HAP-1 (cell line): Measurements from ENCODE around the gene NR1D1.

Source experiments
- DNase-seq, 2 experiments: peaks; one replicate each; pipeline ENCODE4 v3.0.0-alpha.2; 2016 to 2020; ENCODE audit warnings: low spot score in 2 of 2
- H3K27me3 ChIP-seq: fragments of 250-450 bp; sonication (Bioruptor Pico); 2 replicates; pipeline ENCODE4 v1.5.1; 2020; ENCODE audit warnings: low read depth, mild to moderate bottlenecking, moderate library complexity
- H3K36me3 ChIP-seq: fragments of 250-450 bp; sonication (Bioruptor Pico); replicated peaks from 2 replicates; pipeline ENCODE4 v1.5.1; 2020; ENCODE audit warnings: mild to moderate bottlenecking
- H3K4me1 ChIP-seq: fragments of 250-450 bp; sonication (Bioruptor Pico); 2 replicates; pipeline ENCODE4 v1.5.1; 2020; ENCODE audit warnings: mild to moderate bottlenecking
- H3K4me3 ChIP-seq: fragments of 250-450 bp; sonication (Bioruptor Pico); 2 replicates; pipeline ENCODE4 v1.5.1; 2020; ENCODE audit warnings: mild to moderate bottlenecking, moderate library complexity
- H3K9me3 ChIP-seq: fragments of 250-450 bp; sonication (Bioruptor Pico); 2 replicates; pipeline ENCODE4 v1.5.1; 2020; ENCODE audit warnings: mild to moderate bottlenecking, moderate library complexity
- in situ Hi-C: fragments of 300-500 bp; cut with MboI; formaldehyde crosslinking; loops from 3 replicates; pipeline ENCODE4 v1.14.3; 2020; ENCODE audit warnings: low sequenced_read_pairs, inconsistent platforms, mixed read lengths

Gene NR1D1

DNA sequence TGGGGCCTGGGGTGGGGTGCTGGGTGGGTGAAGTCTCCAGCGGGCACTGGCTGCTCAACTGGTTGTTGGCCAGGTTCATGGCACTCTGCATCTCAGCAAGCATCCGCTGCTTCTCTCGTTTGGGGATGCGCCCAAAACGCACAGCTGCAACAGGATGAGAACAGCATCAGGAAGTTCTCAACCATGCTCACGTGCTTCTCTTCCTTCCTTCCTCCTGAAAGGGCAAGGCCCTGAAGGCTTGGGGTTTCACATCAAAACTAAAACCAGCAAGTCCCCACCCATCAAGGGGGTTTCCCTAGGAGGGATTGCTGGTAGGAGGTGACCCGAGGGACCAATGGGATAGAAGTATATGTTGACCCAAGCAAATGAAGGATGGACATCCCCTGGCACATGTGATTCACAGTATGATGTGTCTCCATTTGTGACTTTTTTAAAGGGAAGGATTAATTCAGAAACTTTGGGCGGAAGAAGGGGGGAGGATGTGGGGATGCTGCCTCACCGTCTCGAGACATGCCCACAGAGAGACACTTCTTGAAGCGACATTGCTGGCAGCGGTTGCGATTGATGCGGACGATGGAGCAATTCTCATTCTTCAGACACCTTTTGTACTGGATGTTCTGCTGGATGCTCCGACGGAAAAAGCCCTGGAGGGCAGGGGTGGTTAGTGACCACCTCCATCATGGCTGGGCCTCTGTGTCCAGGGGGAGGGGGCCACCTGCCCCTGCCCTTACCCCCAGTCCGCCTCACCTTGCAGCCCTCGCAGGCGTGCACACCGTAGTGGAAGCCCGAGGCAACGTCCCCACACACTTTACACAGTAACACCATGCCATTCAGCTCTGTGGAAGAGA is 4.2 kb downstream of the NR1D1 start:
- in situ Hi-C loops = no loop called here
- Histone ChIP-seq H3K36me3 (peaks cover 26% of the 10 kb centered on the region), H3K27me3 (no peaks in the 10 kb centered on the region), H3K4me1 (peaks cover 29% of the 10 kb centered on the region), H3K9me3 (no peaks in the 10 kb centered on the region), H3K4me3 (no peak overlapping the region)
- DNase-seq = no peak

DNA sequence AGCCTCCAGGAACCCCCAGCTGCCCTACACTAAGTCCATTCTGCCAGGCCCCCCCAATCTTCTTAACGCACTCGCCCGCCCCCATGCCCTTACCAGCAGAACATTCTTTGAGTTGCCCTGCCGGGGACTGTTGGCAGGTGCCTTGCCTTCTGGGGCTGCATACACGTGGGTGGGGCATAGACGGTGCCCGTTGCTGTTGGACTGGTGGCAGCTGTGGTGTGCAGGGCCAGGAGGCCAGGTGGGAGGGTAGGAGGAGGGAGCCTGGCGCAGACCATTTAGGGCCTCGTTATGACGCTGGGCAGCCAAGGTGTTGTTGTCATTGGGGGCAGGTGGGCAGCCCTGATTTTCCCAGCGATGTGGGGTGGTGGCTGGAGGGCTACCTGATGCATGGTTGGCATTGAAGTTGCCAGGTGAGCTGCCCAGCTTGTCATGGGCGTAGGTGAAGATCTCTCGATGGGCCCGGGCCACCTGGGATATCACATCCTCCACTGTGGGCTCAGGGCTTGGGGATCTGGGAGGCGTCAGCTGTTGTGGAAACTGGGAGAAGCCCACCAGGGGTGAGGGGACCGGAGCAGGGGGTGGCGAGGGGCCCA is 4.9 kb downstream of the NR1D1 start:
- Histone ChIP-seq H3K4me3 (no peak overlapping the region), H3K4me1 (peaks cover 24% of the 10 kb centered on the region), H3K27me3 (no peaks in the 10 kb centered on the region), H3K9me3 (no peaks in the 10 kb centered on the region), H3K36me3 (peaks cover 26% of the 10 kb centered on the region)
- DNase-seq = no peak
- in situ Hi-C loops = no loop called here

GRCh38 chr17:40094874-40095273 is 5.5 kb downstream of the NR1D1 start:
- Histone ChIP-seq H3K27me3 (no peaks in the 10 kb centered on the region), H3K36me3 (peaks cover 26% of the 10 kb centered on the region), H3K4me1 (peaks cover 19% of the 10 kb centered on the region), H3K9me3 (no peaks in the 10 kb centered on the region), H3K4me3 (no peak overlapping the region)
- no peak for DNase-seq
- in situ Hi-C loops = no loop called here

GRCh38 chr17:40093580-40094201 is 6.7 kb downstream of the NR1D1 start:
- peaks cover 7% of the 10 kb centered on the region for H3K4me1 ChIP-seq
- DNase-seq = no peak
- in situ Hi-C loops = no loop called here
- no peaks in the 10 kb centered on the region for H3K9me3 ChIP-seq
- H3K4me3 ChIP-seq = no peak overlapping the region
- no peaks in the 10 kb centered on the region for H3K27me3 ChIP-seq
- H3K36me3 ChIP-seq = peaks cover 26% of the 10 kb centered on the region

- peaks cover 24% of the 10 kb centered on the region for H3K36me3 ChIP-seq
- in situ Hi-C loops = no loop called here
- H3K27me3 ChIP-seq = no peaks in the 10 kb centered on the region
- DNase-seq = no peak
- no peak overlapping the region for H3K4me3 ChIP-seq
- H3K9me3 ChIP-seq = no peaks in the 10 kb centered on the region
- peaks cover 1% of the 10 kb centered on the region for H3K4me1 ChIP-seq
Observed at GRCh38 chr17:40093005-40093579, 7.3 kb downstream of the NR1D1 start.

DNA sequence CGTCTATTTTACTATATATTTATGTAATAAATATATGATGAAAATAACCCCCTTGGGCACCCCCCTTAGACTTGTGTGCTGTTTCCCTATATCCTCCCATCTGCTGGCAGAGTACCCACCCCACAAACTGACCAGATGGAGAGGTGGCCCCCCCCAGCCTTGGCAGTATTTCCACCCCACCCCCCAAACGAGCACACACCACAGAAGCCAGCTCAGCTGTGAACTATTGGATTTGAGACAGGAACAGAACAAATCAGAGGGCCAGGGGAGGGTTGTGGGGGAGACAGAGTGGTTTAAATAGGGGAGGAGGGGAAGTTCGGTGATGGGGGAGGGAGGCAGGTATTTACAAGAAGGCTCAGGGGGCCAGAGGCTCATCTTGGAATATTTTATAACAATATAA is 7.8 kb downstream of the NR1D1 start:
- peaks cover 28% of the 10 kb centered on the region for H3K36me3 ChIP-seq

GRCh38 chr17:40091691-40092397 is 8.5 kb downstream of the NR1D1 start:
- H3K36me3 ChIP-seq = peaks cover 35% of the 10 kb centered on the region
- no peak overlapping the region for H3K4me3 ChIP-seq
- H3K4me1 ChIP-seq = no peaks in the 10 kb centered on the region
- no peaks in the 10 kb centered on the region for H3K27me3 ChIP-seq
- H3K9me3 ChIP-seq = no peaks in the 10 kb centered on the region
- DNase-seq = peak in 1 of 2 experiments; percentile 23
- in situ Hi-C loops = no loop called here

More for the DNA sequence above, 7.8 kb downstream of the NR1D1 start:
- no peak for DNase-seq
- Histone ChIP-seq H3K4me3 (no peak overlapping the region), H3K4me1 (no peaks in the 10 kb centered on the region), H3K9me3 (no peaks in the 10 kb centered on the region), H3K27me3 (no peaks in the 10 kb centered on the region)
- in situ Hi-C loops = no loop called here

DNA sequence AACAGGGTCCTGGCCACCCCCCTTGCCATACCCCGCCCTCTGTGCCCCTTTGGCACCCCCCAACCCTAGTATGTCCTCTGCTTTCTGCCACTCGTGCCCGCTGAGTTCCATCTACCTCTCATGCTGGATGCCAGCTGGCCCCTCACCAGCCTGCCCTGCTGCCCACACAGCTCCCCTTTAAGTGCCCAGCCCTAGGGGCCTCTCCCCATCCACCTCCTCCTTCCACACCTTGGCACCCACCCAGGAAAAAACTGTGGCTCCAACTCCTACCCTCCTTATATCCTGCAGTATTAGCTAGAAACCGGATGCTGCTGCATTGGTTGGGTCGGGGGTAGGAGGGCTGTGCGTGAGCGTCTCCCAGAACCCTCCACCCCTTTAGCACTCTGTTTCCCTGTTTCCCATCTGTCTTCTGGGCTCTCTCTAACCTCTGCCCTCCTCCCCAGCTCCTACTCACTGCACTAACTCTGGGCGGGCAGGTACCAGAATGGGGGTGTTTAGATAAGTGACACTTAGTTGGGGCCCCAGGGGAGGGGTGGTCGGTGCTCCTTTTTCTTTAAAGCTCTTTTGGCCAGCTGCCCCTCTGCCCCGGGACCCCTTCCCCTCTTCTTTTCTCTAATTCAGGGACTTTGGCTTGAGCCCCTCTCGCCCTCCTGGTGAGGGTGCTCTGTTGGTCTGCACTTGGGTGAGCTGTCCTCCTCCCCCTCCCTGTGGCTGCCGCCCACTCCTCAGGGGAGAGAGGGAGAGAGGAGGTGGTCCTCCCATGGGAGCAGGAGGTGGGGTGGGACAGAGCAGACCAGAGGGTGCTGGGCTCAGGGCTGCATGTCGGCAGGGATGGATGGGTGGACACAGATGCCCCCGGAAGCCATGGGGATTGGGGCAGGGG is 9.9 kb downstream of the NR1D1 start:
- peaks cover 32% of the 10 kb centered on the region for H3K36me3 ChIP-seq
- H3K4me1 ChIP-seq = no peaks in the 10 kb centered on the region

GRCh38 chr17:40089077-40089895 is 11.1 kb downstream of the NR1D1 start:
- no peaks in the 10 kb centered on the region for H3K27me3 ChIP-seq
- H3K4me1 ChIP-seq = no peaks in the 10 kb centered on the region
- in situ Hi-C loops = loop anchor here (5.0 kb wide), 1 partner anchor 77 kb away; no protein-coding TSS in a partner anchor
- no peak overlapping the region for H3K4me3 ChIP-seq
- DNase-seq = no peak
- H3K9me3 ChIP-seq = no peaks in the 10 kb centered on the region
- H3K36me3 ChIP-seq = peaks cover 32% of the 10 kb centered on the region

More for the DNA sequence above, 9.9 kb downstream of the NR1D1 start:
- in situ Hi-C loops = no loop called here
- Histone ChIP-seq H3K27me3 (no peaks in the 10 kb centered on the region), H3K4me3 (no peak overlapping the region), H3K9me3 (no peaks in the 10 kb centered on the region)
- no peak for DNase-seq

- in situ Hi-C loops = loop anchor here (5.0 kb wide), 1 partner anchor 76 kb away; no protein-coding TSS in a partner anchor
- DNase-seq = no peak
- Histone ChIP-seq H3K4me1 (no peaks in the 10 kb centered on the region), H3K4me3 (no peak overlapping the region), H3K36me3 (peaks cover 22% of the 10 kb centered on the region), H3K27me3 (no peaks in the 10 kb centered on the region), H3K9me3 (no peaks in the 10 kb centered on the region)
Observed at GRCh38 chr17:40087903-40088718, 12.3 kb downstream of the NR1D1 start.

GRCh38 chr17:40087049-40087794 is 13.2 kb downstream of the NR1D1 start:
- no peaks in the 10 kb centered on the region for H3K4me1 ChIP-seq
- H3K4me3 ChIP-seq = no peak overlapping the region
- no peaks in the 10 kb centered on the region for H3K9me3 ChIP-seq
- in situ Hi-C loops = loop anchor here (5.0 kb wide), 1 partner anchor 75 kb away; no protein-coding TSS in a partner anchor
- no peak for DNase-seq
- peaks cover 22% of the 10 kb centered on the region for H3K36me3 ChIP-seq
- no peaks in the 10 kb centered on the region for H3K27me3 ChIP-seq
